GM21737 (cell line): ENCODE measurements around the gene KIF19.

ENCODE experiments used
- ATAC-seq: cut with Tn5 transposase; IDR thresholded peaks from one replicate; pipeline ENCODE4 v1.9.1; 2021; ENCODE audit warnings: mild to moderate bottlenecking, moderate library complexity; ENCODE audit not compliant: unreplicated experiment

The KIF19 gene

DNA sequence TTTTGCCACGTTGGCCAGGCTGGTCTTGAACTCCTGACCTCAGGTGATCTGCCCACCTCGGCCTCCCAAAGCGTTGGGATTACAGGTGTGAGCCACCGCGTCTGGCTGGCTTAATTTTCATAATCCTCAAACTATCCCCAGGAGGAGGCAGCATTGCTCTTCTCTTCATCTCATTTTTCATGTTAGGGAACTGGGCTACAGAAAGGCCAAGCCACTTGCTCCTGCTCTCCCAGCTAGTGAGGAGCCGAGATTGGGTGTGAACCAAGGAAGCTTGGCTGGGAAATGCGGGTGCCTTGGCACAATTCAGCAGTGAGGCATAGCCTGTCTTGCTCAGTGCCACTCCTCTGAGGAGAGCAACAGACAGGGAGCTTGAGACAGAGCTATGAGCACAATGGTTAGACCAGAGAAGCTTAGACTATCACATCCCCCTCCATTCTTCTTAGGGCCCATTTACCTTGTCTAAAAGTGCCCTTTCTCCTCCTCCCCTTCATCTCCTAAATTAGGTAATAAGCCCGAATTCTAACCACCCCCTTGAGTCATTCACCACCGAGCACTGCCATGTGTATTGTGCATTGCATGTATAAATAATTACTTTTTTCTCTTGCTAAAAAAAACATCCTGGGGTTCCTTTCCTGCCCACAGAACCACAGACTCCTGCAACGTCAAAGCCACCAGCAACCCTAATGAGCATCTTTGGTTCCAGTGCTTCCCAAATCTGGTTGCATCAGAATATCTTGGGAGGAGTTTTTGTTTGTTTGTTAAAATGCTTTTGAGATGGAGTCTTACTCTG is 20.0 kb upstream of the KIF19 start:
- ATAC-seq, result no peak

DNA sequence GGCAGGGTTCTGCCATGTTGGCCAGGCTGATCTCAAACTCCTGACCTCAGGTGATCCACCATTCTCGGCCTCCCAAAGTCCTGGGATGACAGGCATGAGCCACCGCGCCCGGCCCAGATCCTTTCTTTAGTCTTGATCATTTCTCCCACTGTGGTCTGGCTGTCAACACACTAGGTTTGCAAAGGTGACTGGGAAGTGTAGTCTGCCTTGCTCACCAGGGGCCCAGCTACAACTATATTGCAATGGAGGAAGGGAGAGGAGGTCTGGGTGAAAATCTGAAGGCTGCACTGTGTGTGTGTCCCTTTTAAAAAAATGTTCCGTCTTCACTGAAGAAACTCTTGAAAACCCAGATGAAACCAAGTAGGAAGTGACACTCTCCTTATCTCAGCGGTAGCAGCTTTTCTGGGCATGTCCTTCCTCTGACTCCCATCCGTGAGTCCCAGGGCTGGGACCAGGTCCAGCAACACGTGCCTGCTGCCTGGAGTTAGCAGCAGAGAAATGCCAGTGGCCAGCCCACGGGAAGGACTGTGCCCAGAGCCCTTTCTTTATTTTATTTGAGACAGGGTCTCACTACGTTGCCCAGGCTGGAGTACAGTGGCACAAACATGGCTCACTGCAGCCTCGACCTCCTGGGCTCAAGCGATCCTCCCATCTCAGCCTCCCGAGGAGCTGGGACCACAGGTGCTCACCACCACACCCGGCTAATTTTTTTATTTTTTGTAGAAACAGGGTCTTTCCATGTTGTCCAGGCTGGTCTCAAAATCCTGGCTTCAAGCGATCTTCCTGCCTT is 17.8 kb upstream of the KIF19 start:
- no peak for ATAC-seq

DNA sequence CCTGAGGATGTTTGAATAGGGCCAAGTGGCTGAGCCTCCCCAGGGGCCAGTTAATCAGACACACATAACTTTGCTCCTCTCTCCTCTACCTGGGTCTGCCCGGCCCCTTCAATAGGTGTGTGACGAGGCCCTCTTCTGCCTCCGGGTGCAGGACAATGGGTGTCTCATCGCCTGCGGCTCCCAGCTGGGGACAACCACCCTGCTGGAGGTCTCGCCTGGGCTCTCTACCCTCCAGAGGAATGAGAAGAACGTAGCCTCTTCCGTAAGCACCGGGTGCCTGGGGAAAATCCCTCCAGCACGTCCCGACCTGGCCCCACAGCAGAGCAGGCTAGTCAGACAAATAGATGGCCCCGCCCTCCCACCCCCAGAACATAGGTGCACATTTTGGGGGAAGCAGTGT is 16.1 kb upstream of the KIF19 start:
- no peak for ATAC-seq

DNA sequence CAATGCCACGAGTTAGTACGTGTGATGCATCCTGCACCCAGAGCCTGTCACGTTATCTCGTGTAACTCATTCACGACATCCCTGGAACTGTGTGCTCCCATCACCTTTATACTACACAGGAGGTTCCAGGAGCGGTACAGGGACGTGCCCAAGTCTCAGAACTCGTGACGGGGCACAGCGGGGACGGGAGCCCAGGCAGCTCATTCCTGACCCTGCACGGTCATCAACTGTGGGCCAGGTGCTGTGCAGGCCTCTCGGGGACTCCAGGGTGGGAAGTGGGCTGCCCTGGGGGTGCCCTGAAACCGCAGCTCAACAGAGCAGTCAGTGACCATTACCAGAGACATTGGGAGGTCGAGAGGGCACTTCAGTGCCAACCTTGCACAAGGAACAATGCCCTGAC is 11.1 kb upstream of the KIF19 start:
- no peak for ATAC-seq

DNA sequence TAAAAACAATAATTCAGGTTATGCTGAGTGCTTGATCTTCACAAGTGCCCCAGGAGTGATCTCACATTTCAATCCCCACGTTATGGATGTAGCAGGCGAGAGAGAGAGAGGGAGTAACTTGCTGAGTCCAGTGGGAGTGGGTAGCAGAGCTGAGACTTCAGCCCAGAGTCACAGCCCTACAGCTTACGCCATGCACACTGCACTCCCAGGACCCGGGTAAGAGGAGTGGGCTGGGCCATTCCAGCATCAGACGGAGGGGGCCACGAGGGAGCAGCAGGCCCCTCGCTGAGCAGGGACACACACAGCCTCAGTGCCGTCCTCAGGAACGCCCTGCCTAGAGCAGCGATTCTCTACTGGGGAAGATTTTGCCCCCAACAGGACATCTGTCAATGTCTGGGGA is 9.8 kb upstream of the KIF19 start:
- no peak for ATAC-seq

DNA sequence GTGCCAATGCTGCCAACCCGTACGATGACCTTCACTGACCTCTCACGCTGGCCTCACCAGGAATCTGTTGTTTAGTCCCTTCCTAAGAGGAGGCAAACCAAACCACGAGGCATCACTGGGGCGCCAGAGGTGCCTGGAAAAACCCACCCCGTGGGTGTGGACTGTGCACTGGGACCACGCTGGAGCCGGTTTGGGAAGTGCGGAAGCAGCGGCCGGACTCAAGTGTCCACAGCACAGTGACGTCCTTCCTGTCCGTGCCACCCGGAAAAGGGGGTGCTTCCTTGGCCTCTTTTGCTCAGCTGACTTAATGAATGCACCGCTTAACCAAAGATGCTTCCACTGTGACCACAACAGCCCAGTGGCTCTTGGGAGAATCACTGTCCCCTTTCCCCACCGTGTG is 9.0 kb upstream of the KIF19 start:
- ATAC-seq, result no peak

DNA sequence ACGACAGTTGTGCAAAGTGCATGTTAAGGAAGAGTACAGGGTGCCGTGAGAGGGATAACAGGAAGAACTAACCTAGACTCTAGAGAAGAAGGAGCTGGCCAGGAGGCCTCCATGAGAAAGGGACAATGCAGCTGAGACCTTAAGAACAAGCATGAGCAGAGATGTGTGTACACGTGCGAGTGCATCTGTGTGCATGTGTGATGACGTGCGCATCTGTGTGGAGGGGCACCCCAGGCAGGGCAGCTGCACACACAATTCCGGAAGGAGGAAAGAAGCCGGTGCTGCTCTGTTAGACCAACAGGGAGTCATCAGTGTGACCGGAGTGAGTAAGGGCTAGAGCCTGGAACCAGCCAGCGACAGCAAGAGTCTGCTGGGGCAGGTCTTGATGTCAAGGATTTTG is 7.6 kb upstream of the KIF19 start:
- no peak for ATAC-seq

DNA sequence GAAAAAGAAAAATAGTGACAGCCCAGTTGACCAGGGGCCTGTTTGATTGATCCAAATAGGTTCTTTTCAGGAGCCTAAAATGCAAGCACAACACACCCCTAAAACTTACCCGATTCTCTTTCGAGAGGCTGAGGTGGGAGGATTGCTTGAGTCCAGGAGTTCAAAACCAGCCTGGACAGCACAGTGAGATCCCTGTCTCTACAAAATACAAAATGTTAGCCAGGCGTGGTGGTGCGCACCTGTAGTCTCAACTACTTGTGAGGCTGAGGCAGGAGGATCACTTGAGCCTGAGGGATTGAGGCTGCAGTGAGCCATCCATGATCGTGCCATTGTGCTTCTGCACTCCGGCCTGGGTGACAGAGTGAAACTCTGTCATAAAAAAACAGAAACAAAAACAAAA is 1.5 kb upstream of the KIF19 start:
- no peak for ATAC-seq

DNA sequence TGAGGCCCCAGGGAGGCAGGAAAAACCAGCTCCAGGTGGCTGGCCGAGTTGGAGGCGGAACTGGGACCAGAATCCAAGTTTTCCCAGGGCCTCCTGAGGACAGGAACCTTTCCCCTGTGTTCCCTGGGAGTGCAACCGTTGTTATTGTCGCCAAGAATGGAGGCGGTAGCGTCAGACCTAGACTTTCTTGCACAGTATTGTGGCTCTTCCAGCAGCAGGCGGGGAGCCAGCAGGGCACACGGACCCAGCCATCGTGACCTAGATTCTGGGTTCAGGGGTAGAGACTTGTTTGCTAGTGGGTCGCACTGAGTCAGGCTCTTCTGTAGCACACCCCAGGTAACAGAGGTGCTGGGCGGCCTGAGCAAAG is 667 bp upstream of the KIF19 start:
- ATAC-seq, result no peak

DNA sequence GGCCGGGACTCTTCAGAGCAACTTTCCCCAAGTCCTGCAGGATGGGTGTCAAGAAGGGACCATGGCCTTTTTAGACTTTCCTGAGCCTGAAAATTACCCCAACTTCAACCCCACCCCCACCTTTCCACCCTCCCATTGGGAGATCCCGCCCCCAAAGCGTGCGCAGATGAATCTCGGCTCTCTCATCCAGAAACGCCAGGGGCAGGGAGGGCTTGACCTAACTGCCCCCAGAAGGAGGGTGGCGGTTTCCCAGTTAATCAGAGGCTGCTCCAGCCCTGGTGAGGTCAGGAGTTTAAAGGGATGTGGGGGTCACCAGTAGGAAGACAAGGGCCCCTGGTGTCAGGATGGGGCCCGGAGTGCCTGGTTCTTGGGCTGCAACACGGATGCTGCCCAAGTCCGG is 480 bp downstream of the KIF19 start:
- ATAC-seq, result no peak

DNA sequence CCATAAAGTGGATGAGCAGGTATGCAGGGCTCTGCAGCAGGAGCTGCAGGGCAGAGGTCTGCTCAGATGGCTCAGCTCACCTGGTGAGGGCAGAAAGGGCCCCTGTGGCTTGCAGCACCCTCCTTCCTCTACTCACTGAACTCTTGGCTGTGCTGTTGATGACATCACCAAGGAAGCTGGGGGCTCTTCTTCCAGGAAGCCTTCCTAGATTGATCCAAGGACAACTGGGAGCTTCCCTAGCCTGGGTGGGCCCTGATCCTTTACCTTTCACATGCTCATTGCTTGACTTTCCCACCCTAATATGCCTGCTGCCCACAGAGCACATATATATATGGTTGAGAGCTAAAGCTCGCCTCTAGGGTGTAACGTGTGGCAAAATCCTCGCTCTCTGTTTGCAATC is 2.5 kb downstream of the KIF19 start:
- ATAC-seq, result no peak

DNA sequence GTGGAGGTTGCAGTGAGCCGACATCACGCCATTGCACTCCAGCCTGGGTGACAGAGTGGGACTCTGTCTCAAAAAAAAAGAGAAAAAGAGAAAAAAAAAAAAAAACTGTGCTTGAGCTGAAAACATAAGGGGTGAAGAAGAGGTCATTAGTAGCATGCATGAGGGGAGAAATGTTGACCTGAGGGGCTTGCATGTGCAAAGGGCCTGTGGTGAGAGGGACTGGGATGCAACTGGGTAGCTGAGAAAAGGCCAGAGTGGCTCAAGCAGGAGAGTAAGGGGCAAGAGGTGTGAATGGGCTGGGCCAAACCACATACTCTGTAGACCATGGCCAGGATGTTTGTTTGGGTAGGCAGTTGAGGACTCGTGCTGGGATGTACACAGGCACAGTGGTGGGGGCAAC is 3.4 kb downstream of the KIF19 start:
- ATAC-seq, result no peak

DNA sequence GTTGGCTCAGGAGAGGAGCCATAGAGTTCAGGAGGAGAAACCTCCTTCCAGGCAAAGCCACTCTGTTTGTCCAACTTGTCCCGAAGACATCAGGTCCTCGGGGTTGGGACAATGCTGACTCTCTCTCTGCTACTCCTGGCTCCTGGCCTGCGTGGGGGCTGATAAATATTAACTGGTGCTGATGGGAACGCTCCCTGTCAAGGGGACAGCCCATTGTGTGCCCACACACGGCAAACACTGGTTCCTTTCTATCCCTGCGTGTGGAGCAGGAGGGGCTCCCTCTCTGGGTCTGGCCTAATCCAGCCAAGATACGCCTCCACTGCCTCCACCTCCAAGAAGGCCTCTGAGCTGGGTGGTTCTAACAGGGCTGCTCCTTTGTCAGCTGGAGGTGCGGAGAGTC is 4.4 kb downstream of the KIF19 start:
- no peak for ATAC-seq

DNA sequence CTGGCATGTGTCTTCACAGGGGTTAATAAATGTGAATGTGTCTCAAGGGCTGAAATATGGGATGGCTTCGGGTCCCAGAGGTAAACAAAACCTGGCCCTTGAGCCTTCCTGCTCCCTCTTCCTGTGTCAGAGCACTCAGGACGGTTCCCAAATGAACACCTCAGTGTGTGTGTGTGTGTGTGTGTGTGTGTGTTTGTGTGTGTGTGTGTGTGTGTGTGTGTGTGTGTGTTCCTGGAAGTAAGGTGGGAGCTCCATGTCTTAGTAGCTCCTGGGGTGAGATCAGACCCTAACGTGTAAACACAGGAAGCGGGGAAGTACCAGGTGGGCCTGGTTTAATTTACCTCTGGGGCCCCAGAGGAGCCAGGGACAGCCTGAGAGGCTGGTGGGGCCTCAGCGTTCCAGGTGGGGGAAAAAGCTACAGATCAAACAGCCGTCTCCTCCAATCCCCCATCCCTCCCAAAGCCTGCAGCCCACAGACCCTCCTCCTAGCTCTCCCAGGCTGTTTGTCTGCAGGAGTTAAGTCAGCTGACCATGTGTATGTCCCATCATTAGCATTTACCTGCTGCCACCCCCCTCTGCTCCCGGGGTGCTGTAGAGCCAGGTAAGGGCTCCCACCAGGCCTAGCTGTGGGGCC is 6.1 kb downstream of the KIF19 start:
- ATAC-seq, result no peak

DNA sequence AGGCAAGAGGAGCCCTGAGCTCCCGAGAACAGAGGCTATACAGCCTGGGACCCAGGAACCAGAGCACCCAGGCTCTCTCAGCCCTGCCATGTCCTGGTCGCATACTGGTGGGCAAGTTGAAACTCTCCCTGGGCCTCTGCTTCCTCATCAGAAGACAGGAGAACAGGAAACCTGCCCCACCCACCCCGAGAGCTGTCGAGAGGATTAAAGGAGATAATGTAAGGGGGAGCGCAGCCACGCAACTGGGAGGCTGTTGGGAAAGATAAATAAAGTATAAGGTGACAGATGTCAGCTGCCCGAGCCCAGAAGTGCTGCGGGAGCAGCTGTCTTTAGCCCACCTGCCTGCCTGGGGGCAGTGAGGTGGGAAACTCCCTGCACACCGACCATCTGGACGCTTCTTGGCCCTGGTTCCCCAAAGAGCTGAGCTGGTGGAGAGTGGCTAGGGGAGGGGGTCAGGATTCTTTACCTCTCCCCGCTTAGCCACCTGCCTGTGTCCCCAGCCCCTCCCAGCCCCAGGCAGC is 6.8 kb downstream of the KIF19 start:
- no peak for ATAC-seq

DNA sequence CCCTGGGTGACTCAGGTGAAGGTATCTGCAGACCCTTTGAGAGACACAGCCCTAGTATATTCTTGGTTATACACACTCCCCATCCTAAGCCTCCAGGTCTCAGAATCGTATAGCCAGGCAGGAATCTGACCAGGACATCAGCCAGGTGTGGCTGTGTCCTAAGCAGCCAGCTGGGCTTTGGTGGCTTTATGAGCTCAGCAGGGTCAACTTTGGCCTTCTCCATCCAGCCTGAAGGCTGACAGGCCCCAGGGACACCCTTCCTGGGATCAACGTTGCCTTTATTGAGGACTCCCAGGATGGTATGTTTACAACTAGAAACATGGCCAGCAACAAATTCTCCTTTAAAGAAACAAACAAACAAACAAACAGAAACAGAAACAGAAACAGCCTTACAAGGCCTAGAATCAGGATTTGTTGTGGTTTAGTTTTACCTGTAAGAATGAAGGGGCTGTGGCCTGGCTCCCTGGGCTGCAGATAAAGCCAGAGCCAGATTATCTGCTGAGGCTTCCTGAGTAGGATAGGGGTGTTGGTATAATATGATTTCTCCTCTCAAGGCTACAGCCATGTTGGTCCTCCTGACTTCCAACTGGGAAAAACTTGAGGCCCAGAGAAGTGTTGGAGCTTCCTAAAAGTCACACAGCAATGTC is 8.5 kb downstream of the KIF19 start:
- no peak for ATAC-seq

DNA sequence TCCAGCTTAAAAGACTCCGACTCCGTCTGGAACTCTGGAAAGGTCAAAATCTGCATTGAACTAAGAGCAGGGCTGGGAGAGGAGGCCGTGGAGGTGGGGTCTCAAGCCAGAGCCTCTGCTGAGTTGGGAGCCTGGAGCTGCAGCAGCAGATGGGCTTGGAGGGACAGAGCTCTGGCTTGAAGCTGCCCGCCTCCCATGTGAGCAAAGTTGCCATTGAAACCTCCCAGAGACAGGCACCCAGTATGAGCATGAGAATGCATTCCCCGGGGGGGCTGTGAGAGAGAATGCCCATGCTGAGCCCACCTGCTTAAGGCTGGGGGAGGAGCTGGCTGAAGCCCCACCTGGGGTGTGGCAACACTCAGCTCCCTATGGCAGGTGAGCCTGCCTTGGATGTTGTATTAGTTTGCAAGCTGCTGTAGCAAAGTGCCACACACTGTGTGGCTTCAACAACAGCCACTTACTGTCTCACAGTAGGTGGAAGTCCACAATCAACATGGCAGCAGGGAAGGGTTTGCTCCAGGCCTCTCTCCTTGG is 9.6 kb downstream of the KIF19 start:
- no peak for ATAC-seq

DNA sequence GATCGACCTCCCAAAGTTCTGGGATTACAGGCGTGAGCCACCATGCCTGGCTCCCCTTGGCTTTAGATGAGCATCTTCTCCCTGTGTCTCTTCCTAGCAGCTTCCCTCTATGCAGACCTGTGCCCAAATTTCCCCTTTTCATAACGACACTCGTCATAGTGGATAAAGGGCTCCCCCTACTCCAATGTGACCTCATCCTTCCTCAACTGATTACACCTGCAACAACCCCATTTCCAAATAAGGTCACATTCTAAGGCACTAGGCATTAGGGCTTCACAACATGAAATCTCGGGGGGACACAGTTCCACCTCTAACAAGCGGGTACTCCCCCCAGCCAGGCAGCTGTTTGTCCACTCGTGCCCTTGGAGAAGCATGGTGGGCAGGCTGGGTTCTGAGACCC is 10.3 kb downstream of the KIF19 start:
- no peak for ATAC-seq

DNA sequence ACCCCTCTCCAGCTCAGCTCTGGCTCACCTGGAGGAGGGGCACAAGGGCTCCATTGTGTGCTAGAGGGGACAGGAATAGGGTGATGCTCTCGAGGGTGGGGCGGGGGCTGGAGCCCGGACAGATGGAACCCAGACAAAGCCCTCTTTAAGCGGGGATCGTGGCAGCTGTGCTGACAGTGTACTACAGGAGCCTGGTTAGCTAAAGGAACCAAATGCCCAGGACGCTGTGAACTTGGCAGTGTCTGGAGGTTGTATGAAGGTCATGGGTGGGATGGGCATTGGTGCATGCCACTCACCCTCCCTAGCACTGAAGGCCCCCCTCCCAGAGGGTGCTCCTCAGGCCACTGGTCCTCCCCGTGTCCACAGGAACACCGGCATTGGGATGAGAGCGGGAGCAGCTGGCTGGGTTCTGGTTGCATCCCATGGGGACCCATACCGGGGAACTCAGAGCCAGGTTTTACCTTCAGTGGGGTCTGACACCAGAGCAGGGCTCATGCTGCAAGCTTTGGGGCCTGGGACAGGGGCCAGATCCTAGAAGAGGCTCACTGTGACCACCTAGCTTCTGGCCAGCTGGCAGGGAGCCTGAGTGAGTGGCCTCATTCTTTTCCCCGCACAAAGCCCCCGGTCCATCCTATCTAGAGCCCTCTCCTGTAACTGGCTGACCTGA is 11.9 kb downstream of the KIF19 start:
- no peak for ATAC-seq

DNA sequence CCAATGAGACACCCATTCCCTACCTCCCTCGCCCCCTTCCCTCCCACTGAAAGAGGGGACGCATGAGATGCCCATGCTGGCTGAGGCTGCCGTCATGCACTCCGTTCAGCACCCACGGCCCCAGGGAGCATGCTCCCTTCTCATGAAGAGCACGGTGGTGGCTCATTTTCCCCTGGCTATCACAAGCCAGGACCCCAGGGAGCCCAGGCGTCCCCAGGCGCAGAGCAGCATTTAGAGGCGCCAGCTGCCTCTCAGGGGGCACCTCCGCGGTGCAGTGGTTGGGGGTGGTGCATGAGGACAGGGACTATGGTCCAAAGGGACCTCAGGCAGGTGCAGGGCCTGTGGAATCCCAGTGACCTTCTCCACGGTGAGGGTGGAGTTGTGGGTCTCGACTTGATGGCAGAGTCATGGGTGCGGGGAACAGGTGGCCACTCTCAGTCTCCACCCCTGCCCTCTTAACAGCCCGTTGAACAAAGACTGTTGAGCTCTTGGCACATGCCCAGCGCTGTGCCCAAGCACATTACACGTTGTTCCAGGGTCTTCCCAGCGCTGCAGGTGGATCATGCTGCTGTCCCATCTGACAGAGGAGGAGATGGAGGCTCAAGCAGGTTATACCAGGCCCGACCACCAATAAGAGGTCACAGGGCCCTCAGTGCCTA is 13.6 kb downstream of the KIF19 start:
- no peak for ATAC-seq
